GDM1 (cell line): ENCODE results near the gene NANOS3.

Experiments
- DNase-seq: peaks from one replicate; lab custom pipeline; 2025; lab: John Stamatoyannopoulos, UW

Gene NANOS3

GRCh38 chr19:13876834-13877233 lies at the start of gene NANOS3:
NANOS3 (plus strand) TSS chr19:13877134; CDS start chr19:13877249, 115 bp downstream.
- no peak for DNase-seq

GRCh38 chr19:13827656-13828055 lies 49.3 kb upstream of the NANOS3 start:
- no peak for DNase-seq

GRCh38 chr19:13830114-13830740 lies 46.7 kb upstream of the NANOS3 start:
- DNase-seq: no peak

- no peak for DNase-seq
Measured at GRCh38 chr19:13830741-13831536, 46.0 kb upstream of the NANOS3 start.

- DNase-seq: no peak
Measured at GRCh38 chr19:13831537-13832467, 45.1 kb upstream of the NANOS3 start.

GRCh38 chr19:13833330-13834243 lies 43.3 kb upstream of the NANOS3 start:
- DNase-seq: no peak

GRCh38 chr19:13834244-13835069 lies 42.5 kb upstream of the NANOS3 start:
- DNase-seq: no peak

GRCh38 chr19:13835791-13836723 lies 40.9 kb upstream of the NANOS3 start:
- peak; percentile 91 for DNase-seq

GRCh38 chr19:13838435-13839129 lies 38.4 kb upstream of the NANOS3 start:
- DNase-seq: no peak

- DNase-seq: peak; percentile 85
Measured at GRCh38 chr19:13839130-13839937, 37.6 kb upstream of the NANOS3 start.

GRCh38 chr19:13839938-13840304 lies 37.0 kb upstream of the NANOS3 start:
- no peak for DNase-seq

GRCh38 chr19:13840305-13841085 lies 36.4 kb upstream of the NANOS3 start:
- DNase-seq: no peak

- no peak for DNase-seq
Measured at GRCh38 chr19:13841086-13841961, 35.6 kb upstream of the NANOS3 start.

GRCh38 chr19:13841962-13842290 lies 35.0 kb upstream of the NANOS3 start:
- no peak for DNase-seq

GRCh38 chr19:13842291-13843103 lies 34.4 kb upstream of the NANOS3 start:
- peak; percentile 52 for DNase-seq
